HepG2 (cell line): ENCODE results near the gene RHOC. TPM values are rescaled to one million over a fixed set of nuclear protein-coding genes. Genes with fewer than 3 reads are reported as not detected.

Experiments
- FOXK2 ChIP-seq: fragments of 450-650 bp; IDR thresholded peaks from 2 replicates; pipeline ENCODE4 v1.6.1; 2016
- MIER2 ChIP-seq: IDR thresholded peaks from 2 replicates; pipeline ENCODE4 v1.6.1; 2016; ENCODE audit warnings: missing biosample characterization, missing genetic modification reagents
- MIER3 ChIP-seq: IDR thresholded peaks from 2 replicates; pipeline ENCODE4 v1.6.1; 2016; ENCODE audit warnings: missing compliant biosample characterization, borderline replicate concordance
- NFYC ChIP-seq: IDR thresholded peaks from 2 replicates; pipeline ENCODE4 v1.6.1; 2016; ENCODE audit warnings: missing genetic modification reagents, missing compliant biosample characterization
- RBFOX2 ChIP-seq: fragments of 200-400 bp; formaldehyde crosslinking; IDR thresholded peaks from 2 replicates; pipeline ENCODE4 v1.6.1; 2017; ENCODE audit warnings: low read depth, mild to moderate bottlenecking, low read length
- SMC3 ChIP-seq: IDR thresholded peaks from 2 replicates; pipeline ENCODE4 v1.6.1; 2011; ENCODE audit warnings: low read length, improper control_type of control experiment
- ZNF10 ChIP-seq: sonication (generic); formaldehyde crosslinking; IDR thresholded peaks from 2 replicates; pipeline ENCODE4 v1.4.0; 2020; ENCODE audit warnings: mild to moderate bottlenecking, low read depth, missing genetic modification reagents, borderline replicate concordance
- ZNF232 ChIP-seq: sonication (generic); formaldehyde crosslinking; IDR thresholded peaks from 2 replicates; pipeline ENCODE4 v1.4.0; 2020; ENCODE audit warnings: missing genetic modification reagents, borderline replicate concordance
- ZNF337 ChIP-seq: sonication (generic); formaldehyde crosslinking; IDR thresholded peaks from 2 replicates; pipeline ENCODE4 v1.5.1; 2020; ENCODE audit warnings: missing genetic modification reagents, low read depth, mild to moderate bottlenecking, borderline replicate concordance
- ZNF441 ChIP-seq: sonication (generic); formaldehyde crosslinking; IDR thresholded peaks from 2 replicates; pipeline ENCODE4 v1.7.0; 2021; ENCODE audit warnings: missing genetic modification reagents, borderline replicate concordance
- ZNF557 ChIP-seq: sonication (generic); formaldehyde crosslinking; IDR thresholded peaks from 2 replicates; pipeline ENCODE4 v1.4.0; 2020; ENCODE audit warnings: missing genetic modification reagents
- ZNF563 ChIP-seq: sonication (generic); formaldehyde crosslinking; IDR thresholded peaks from 2 replicates; pipeline ENCODE4 v1.8.0; 2022; ENCODE audit warnings: mild to moderate bottlenecking, moderate library complexity, missing genetic modification reagents
- ZNF839 ChIP-seq: sonication (generic); formaldehyde crosslinking; IDR thresholded peaks from 2 replicates; pipeline ENCODE4 v1.4.0; 2020; ENCODE audit warnings: missing genetic modification reagents, mild to moderate bottlenecking, borderline replicate concordance
- ZNF891 ChIP-seq: sonication (generic); formaldehyde crosslinking; IDR thresholded peaks from 2 replicates; pipeline ENCODE4 v1.5.0; 2020; ENCODE audit warnings: mild to moderate bottlenecking, missing genetic modification reagents
- polyA plus RNA-seq, 8 experiments: library from polyadenylated mRNA; depleted of rRNA in 3 of 8; stranded (reverse) in 7 of 8; unstranded in 1 of 8; fragments of >200 nt; fragmentation: Illumina TruSeq in 4 of 8; extraction: Trizol in 4 of 8; gene quantifications; 2 replicates each; pipeline versions ENCODE4 v1.2.1 to v1.2.3, GENCODE V29; 2011 to 2016; ENCODE audit warnings: low read depth in 4 of 8, missing spikeins in 1 of 8, mixed read lengths in 1 of 8; ENCODE audit not compliant: insufficient read depth in 1 of 8
- total RNA-seq, 5 experiments: library from RNA; depleted of rRNA; stranded (reverse); fragments of >200 nt; fragmentation: Illumina TruSeq; extraction: Trizol; gene quantifications; 2 replicates each; pipeline ENCODE4 v1.2.3, GENCODE V29; 2016; ENCODE audit warnings: low read depth in 1 of 5
- TF ChIP-seq, protein P1 (sequence below): sonication (generic); formaldehyde crosslinking; IDR thresholded peaks from 2 replicates; pipeline ENCODE4 v1.8.1; 2023; ENCODE audit warnings: mild to moderate bottlenecking, inconsistent platforms, moderate library complexity, missing genetic modification reagents, borderline replicate concordance
- TF ChIP-seq, protein P2 (sequence below): sonication (generic); formaldehyde crosslinking; conservative IDR thresholded peaks from 2 replicates; pipeline ENCODE4 v1.4.0; 2020; ENCODE audit warnings: missing genetic modification reagents
- TF ChIP-seq, protein P3 (sequence below): sonication (generic); formaldehyde crosslinking; IDR thresholded peaks from 2 replicates; pipeline ENCODE4 v1.4.0; 2020; ENCODE audit warnings: low read depth, missing genetic modification reagents
- TF ChIP-seq, protein P4 (sequence below): sonication (generic); formaldehyde crosslinking; IDR thresholded peaks from 2 replicates; pipeline ENCODE4 v1.8.0; 2022; ENCODE audit warnings: missing genetic modification reagents, mild to moderate bottlenecking, inconsistent platforms, borderline replicate concordance
- TF ChIP-seq, protein P5 (sequence below): sonication (generic); formaldehyde crosslinking; conservative IDR thresholded peaks from 2 replicates; pipeline ENCODE4 v1.8.0; 2022; ENCODE audit warnings: mild to moderate bottlenecking, moderate library complexity, missing genetic modification reagents
- TF ChIP-seq, protein P6 (sequence below): sonication (generic); formaldehyde crosslinking; IDR thresholded peaks from 2 replicates; pipeline ENCODE4 v1.5.0; 2020; ENCODE audit warnings: mild to moderate bottlenecking, low read depth, missing genetic modification reagents, borderline replicate concordance

Gene RHOC
- total and polyA plus RNA-seq, 2 of the 13 experiments (the other 11 are each of a cell fraction or from before 2014, with no cell fraction given): 64.3 to 182 TPM

DNA sequence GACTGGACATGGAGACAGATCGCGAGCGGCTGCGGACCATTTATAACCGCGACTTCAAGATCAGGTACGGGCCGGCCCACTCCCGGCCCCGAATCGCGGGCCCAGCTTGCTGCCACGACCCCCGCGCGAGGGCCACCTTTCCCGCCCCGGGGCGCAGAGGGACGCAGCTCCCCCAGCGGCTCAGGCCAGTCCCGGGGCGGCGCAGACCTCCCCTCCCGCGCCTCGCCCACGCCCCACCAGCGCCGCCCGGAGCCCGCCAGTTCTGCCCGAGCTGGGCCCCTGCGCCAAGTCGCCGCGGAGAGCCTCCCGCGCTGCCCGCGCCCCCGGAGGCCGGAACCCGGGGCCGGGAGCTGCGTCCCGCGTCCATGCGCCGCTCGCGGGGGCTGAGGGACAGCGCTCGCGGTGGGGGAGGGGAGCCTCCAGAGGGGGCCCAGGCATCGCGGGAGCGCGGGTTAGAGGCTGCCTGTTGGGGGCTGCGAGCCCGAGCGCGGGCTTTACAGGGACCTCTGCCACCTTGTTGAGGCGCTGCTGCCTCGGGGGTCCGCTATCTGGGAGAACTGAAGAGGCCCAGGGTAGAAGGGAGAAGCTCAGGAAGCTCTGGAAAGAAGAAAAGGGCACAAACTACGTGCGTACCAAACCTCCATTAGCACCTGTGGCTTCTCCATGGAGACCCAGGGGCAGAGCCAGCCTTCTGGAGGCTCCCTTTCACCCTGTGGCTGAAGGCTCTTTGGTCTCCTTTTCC, 31.8 kb downstream of the RHOC start (continued):
- TF ChIP-seq ZNF10 (CRISPR knock-in tag) (no peak), ZNF839 (CRISPR knock-in tag) (no peak), NFYC (CRISPR knock-in tag) (no peak), ZNF557 (no peak), ZNF337 (CRISPR knock-in tag) (0 out of 2 replicates have a peak, but pooled peaks have one; percentile 18), MIER2 (no peak), RBFOX2 (peak; percentile 80), SMC3 (no peak), ZNF232 (no peak), ZNF563 (CRISPR knock-in tag) (peak; percentile 43), ZNF891 (CRISPR knock-in tag) (no peak), MIER3 (no peak), ZNF441 (CRISPR knock-in tag) (0 out of 2 replicates have a peak, but pooled peaks have one; percentile 13), FOXK2 (no peak)
- TF ChIP-seq, protein P1, sequence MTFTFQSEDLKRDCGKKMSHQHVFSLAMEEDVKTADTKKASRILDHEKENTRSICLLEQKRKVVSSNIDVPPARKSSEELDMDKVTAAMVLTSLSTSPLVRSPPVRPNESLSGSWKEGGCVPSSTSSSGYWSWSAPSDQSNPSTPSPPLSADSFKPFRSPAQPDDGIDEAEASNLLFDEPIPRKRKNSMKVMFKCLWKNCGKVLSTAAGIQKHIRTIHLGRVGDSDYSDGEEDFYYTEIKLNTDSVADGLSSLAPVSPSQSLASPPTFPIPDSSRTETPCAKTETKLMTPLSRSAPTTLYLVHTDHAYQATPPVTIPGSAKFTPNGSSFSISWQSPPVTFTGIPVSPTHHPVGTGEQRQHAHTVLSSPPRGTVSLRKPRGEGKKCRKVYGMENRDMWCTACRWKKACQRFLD (CRISPR knock-in tag): no peak
- TF ChIP-seq, protein P2, sequence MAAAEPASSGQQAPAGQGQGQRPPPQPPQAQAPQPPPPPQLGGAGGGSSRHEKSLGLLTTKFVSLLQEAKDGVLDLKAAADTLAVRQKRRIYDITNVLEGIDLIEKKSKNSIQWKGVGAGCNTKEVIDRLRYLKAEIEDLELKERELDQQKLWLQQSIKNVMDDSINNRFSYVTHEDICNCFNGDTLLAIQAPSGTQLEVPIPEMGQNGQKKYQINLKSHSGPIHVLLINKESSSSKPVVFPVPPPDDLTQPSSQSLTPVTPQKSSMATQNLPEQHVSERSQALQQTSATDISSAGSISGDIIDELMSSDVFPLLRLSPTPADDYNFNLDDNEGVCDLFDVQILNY: 0 out of 2 replicates have a peak, but pooled peaks have one; percentile 22
- TF ChIP-seq, protein P3, sequence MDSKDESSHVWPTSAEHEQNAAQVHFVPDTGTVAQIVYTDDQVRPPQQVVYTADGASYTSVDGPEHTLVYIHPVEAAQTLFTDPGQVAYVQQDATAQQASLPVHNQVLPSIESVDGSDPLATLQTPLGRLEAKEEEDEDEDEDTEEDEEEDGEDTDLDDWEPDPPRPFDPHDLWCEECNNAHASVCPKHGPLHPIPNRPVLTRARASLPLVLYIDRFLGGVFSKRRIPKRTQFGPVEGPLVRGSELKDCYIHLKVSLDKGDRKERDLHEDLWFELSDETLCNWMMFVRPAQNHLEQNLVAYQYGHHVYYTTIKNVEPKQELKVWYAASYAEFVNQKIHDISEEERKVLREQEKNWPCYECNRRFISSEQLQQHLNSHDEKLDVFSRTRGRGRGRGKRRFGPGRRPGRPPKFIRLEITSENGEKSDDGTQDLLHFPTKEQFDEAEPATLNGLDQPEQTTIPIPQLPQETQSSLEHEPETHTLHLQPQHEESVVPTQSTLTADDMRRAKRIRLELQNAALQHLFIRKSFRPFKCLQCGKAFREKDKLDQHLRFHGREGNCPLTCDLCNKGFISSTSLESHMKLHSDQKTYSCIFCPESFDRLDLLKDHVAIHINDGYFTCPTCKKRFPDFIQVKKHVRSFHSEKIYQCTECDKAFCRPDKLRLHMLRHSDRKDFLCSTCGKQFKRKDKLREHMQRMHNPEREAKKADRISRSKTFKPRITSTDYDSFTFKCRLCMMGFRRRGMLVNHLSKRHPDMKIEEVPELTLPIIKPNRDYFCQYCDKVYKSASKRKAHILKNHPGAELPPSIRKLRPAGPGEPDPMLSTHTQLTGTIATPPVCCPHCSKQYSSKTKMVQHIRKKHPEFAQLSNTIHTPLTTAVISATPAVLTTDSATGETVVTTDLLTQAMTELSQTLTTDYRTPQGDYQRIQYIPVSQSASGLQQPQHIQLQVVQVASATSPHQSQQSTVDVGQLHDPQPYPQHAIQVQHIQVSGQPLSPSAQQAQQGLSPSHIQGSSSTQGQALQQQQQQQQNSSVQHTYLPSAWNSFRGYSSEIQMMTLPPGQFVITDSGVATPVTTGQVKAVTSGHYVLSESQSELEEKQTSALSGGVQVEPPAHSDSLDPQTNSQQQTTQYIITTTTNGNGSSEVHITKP (CRISPR knock-in tag): no peak
- TF ChIP-seq, protein P4, sequence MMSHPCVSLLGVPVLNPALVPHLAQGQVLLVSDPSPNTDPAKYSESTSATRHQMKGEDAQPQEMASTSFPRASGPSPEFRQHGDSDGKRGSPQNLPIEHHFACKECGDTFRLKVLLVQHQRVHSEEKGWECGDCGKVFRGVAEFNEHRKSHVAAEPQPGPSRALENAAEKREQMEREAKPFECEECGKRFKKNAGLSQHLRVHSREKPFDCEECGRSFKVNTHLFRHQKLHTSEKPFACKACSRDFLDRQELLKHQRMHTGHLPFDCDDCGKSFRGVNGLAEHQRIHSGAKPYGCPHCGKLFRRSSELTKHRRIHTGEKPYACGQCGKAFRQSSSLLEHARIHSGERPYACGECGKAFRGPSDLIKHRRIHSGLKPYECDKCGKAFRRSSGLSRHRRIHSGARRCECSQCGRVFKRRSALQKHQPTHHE: no peak
- TF ChIP-seq, protein P5, sequence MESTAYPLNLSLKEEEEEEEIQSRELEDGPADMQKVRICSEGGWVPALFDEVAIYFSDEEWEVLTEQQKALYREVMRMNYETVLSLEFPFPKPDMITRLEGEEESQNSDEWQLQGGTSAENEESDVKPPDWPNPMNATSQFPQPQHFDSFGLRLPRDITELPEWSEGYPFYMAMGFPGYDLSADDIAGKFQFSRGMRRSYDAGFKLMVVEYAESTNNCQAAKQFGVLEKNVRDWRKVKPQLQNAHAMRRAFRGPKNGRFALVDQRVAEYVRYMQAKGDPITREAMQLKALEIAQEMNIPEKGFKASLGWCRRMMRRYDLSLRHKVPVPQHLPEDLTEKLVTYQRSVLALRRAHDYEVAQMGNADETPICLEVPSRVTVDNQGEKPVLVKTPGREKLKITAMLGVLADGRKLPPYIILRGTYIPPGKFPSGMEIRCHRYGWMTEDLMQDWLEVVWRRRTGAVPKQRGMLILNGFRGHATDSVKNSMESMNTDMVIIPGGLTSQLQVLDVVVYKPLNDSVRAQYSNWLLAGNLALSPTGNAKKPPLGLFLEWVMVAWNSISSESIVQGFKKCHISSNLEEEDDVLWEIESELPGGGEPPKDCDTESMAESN (CRISPR knock-in tag): no peak
- TF ChIP-seq, protein P6, sequence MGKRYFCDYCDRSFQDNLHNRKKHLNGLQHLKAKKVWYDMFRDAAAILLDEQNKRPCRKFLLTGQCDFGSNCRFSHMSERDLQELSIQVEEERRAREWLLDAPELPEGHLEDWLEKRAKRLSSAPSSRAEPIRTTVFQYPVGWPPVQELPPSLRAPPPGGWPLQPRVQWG (CRISPR knock-in tag): no peak
